Stimulated activated CD4-positive, alpha-beta T cell treated with anti-CD3 and anti-CD28 coated beads, Interleukin-15, amount 100 ng/mL, for 24 hours (primary cell): ENCODE measurements around the gene TBCB.
A peak's percentile ranks its signal among the peaks of the same experiment; 100 is the strongest.
"Not testable (repeated sequence)": the region's sequence is repeated elsewhere in the genome, so short reads cannot be mapped to it uniquely, and the experiment has no call there.

Experiments
- DNase-seq: peaks from one replicate; pipeline ENCODE4 v3.0.0-alpha.2; 2020

Gene TBCB, protein sequence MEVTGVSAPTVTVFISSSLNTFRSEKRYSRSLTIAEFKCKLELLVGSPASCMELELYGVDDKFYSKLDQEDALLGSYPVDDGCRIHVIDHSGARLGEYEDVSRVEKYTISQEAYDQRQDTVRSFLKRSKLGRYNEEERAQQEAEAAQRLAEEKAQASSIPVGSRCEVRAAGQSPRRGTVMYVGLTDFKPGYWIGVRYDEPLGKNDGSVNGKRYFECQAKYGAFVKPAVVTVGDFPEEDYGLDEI

DNA sequence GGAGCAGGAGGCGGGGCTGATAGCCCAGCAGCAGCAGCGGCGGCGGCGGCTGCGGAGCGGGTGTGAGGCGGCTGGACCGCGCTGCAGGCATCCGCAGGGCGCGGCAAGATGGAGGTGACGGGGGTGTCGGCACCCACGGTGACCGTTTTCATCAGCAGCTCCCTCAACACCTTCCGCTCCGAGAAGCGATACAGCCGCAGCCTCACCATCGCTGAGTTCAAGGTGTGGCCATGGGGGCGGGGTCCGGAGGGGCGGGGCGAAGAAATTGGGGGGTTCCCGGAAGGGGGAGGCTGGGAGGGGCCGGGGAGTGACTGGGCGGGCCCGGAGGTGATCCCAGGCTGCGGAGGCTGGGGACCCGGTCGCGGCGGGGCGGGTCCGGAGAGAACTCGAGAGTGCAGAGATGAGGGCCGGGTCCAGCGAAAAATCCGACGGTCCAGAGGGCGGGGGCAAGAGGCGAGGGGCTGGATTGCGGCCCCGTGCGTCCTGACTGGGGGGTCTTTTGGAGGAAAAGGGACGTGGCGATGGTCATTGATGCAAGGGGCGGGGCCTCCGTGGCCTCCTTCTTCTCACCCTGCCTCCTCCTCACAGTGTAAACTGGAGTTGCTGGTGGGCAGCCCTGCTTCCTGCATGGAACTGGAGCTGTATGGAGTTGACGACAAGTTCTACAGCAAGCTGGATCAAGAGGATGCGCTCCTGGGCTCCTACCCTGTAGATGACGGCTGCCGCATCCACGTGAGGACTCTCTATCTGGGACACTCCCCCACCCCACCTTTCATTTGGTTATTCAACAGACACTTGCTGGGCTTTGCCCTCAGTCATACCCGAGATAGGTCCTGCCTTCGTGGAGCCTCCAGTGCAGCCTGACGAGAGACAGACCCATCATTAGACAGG lies at the start of gene TBCB:
Gene TBCB (plus strand): TSS at position 16 of the 891 bp plus-strand sequence. CDS start 93 bp downstream, at position 109.
- DNase-seq = peak; percentile 94

DNA sequence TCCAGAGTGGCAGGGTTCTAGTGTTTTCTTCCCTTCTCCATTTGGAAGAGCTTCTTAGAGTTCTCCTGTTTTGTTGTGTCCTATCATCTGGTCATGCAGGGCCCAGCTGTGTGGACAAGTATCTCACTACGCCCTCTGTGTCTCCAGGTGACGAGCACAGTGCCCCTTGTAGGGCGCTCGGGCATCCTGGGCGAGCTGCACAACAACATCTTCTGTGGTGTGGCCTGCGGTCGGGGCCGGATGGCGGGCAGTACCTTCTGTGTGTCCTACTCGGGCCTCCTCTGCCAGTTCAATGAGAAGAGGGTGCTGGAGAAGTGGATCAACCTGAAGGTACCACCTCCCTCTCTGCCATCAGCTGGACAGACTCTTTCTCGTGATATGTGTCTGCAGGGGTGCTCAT lies 47.6 kb upstream of the TBCB start:
- DNase-seq = no peak

DNA sequence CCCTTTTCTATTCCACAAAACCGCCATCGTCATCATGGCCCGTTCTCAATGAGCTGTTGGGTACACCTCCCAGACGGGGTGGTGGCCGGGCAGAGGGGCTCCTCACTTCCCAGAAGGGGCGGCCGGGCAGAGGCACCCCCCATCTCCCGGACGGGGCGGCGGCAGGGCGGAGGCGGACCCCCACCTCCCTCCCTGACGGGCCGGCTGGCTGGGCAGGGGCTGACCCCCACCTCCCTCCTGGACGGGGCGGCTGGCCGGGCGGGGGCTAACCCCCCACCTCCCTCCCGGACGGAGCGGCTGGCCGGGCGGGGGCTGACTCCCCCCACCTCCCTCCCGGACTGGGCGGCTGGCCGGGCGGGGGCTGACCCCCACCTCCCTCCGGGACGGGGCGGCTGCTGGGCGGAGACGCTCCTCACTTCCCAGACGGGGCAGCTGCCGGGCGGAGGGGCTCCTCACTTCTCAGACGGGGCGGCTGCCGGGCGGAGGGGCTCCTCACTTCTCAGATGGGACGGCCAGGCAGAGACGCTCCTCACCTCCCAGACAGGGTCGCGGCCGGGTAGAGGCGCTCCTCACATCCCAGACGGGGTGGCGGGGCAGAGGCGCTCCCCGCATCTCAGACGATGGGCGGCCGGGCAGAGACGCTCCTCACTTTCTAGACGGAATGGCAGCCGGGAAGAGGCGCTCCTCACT lies 46.3 kb upstream of the TBCB start:
- not testable (repeated sequence) for DNase-seq

DNA sequence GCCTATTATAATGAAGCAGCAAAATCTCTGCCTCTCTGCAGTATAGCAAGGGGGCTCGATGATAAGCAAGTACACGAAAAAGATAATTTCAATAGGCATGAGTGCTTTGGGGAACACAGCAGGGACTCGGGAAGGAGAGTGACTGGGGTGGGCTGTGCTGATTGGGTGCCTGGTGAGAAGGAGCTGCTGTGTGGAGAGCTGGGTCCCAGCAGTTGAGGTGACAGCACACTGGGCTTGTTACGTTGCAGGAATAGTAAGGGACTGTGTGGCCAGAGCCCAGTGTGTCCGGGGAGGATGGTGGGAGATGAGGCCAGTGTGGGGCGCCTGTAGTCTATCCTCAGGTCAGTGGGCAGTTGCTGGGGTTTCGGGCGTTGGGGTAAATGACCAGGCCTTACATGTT lies 43.2 kb upstream of the TBCB start:
- DNase-seq = no peak

DNA sequence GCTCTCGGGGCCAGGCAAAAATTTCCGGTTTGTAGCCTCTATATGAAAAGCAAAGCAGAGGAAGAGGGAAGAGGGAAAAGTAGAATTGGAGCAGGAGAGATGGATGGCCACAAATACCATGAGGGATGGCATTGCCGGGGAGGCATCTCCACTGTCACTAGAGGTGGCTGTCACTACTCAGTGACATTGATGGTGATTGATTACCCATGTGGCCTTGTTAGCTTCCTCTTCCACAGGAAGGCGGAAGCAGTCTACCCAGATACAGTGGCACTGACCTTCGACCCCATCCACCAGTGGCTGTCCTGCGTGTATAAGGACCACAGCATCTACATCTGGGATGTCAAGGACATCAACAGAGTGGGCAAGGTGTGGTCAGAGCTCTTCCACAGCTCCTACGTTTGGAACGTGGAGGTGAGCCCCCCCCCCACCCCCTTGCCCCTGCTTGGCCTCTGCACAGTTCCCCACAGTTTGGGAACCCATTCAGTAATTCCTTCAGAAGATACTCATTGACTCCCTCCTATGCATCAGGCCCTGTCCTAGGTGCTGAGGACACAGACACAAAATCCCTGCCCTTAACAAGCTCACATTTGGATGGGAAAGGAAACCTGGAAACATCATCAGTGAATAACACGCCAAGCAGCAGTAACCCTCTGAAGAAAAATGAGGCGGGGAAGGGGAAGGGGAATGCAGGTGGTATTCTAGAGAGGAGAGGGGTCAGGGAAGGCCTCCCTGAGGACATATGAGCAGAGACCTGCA lies 42.0 kb upstream of the TBCB start:
- DNase-seq = no peak

DNA sequence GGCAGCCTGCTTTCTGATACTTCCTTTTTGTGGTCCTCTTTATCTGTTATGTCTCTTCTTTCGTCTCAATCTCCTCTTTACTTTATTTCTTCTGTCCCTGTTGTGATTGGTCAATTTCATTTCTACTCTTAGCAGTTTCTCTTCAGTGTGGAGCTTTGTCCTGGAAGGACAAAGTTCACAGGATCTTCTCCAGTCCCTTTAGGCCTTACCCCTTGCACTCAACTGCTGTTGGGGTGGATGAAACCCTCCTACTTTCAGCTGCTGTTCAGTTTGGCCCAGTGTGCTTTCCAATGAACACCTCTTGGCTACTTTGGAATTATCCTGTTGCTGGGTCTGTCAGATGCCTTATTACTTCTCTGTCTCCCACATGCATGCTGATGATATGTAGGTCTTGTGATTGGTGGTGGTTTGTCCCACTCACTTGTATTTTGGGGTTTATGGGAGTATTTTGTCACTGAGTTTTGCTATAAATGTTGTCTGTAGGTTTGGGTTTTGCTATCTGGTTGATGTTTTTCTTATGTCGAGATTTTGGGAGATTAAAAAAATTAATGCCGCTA lies 35.8 kb upstream of the TBCB start:
- DNase-seq = no peak

DNA sequence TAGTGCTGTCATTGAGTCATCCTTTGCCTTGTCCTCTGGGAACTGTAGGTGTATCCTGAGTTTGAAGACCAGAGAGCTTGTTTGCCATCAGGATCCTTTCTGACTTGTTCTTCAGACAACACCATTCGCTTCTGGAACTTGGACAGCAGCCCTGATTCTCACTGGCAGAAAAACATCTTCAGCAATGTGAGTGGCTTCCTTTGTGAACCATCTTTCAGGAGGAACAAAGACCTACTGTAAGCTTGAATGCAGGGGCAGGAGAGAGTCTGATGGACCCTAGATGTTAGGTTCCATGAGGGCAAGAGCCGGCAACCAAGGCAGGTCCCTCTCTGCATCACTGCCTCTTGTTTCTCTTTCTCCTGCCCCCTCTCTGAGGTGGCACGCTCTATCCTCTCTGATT lies 33.9 kb upstream of the TBCB start:
- DNase-seq = no peak

DNA sequence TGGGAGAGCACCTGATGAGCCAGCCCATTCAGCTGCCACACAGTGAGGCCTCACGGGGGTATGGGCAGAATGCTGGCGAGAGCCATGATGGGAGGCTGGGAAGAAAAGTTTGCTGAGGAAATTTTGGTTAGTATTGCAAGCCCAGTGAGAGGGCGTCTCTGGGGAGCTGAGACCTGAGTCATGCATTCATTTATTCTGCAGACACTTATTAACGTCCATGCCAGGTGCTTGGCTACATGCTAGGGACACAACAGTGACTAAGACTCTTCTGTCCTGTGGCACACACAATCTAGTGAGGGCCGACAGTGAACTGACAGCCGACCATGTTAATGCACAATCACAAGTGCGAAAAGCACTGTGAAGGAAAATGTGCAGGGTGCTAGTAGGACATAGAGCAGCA lies 33.4 kb upstream of the TBCB start:
- no peak for DNase-seq

DNA sequence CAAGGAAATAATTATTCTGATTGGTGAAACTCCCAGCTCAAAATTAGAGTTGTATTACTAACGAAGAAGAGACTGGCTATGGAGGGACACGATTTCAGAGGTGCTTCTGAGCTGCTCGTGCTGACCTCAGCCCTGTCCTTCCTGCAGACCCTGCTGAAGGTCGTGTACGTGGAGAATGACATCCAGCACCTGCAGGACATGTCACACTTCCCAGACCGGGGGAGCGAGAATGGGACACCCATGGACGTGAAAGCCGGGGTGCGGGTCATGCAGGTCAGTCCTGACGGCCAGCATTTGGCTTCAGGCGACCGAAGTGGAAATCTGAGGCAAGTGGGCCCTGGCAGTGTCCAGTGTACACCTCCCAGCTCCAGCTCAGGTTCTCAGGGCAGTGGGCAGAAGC lies 32.4 kb upstream of the TBCB start:
- no peak for DNase-seq

DNA sequence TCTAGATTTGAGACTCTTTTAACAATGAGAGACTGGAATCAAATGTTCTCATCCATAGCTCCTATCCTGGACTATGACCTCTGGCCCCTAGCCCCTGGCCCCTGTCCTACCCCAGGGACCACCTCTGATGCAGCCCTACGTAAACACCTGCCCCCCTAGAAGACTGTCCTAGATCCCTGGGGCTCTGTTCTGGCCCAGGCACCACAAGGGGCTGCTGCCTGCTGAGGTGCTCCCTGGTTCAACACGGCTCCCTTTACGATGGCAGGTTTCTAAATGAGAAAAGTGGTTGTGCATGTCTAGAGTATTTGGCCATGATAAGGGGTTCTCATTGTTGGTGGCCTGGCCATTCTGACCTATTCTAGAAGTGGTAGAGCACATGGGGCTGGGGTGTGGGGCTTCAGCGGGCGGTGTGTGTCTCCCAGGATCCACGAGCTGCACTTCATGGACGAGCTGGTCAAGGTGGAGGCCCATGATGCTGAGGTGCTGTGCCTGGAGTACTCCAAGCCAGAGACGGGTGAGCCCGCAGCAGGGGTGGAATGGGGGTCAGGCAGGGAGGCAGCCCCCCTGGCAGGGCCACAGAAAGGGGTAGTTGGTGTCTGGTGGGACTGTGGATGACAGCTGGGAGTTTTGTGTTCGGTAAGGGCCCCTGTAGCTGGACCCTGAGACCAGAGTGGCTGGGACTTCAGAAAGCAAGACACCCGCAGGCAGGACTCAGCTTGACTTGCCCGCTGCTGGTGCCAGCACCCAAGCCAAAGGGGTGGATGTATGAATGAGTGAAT lies 30.8 kb upstream of the TBCB start:
- DNase-seq = no peak

DNA sequence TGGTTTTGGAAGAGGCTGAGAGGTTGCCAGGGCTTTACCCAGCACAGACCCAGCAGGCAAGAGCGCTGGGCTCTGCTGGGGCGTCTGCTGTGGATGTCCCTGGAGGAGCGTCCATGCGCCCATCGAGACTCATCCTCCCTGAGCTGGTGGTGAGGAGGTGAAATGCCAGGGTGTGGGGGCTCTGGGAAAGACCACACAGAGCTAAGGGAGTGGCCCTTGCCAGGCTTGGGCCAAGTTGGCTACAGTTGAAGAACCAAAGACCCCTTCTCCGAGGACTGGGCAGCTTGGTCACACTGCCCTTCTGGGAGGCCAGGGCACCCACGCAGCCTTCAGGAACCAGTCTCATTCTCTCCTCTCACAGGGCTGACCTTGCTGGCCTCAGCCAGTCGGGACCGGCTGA lies 28.9 kb upstream of the TBCB start:
- DNase-seq = no peak

DNA sequence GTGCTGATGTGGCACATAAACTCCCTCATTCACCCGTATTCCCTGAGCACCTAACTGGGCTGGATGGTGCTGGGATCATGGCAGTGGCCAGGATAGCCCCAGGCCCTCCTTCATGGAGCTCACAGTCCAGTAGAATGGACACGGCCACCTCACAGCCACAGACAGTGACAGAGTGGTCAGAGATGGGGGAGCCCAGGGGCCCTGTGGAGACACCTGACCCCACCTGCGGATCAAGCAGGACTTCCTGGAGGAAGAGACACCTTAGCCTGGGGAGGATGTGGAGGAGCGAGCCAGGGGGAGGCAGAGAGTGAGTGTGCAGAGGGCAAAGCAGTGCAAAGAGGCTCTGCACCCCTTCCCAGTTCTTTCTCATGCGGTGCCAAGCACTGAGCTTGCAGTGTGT lies 25.4 kb upstream of the TBCB start:
- DNase-seq = no peak

DNA sequence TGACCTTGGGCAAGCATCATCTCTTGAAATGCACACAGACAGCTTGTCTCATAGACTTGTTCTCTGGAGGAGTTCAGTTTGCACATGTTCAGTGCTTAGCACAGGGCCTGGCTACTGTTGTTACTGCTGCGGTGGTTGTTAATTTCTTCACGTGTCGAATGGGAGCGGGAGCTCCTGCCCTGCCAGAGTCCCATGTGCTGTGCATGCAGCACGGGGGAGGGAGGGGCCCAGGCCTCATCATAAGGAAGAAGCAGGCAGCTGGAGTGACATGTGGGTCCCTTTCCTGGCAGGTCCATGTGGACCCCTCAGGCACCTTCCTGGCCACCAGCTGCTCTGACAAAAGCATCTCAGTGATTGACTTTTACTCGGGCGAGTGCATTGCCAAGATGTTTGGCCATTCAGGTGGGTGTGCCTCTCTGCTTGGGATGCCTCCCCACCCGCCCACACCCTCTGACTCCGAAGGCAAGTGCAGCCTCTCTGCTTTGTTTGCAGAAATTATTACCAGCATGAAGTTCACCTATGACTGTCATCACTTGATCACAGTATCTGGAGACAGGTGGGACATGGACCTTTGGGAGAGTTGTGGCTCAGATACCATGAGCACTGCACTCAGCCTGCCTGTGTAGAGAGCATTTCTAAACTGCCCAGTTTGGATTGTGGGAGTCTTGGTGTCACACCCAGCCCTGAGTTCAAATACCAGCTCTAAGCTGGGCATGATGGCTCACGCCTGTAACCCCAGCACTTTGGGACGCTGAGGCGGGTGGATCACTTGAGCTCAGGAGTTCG lies 24.2 kb upstream of the TBCB start:
- no peak for DNase-seq

DNA sequence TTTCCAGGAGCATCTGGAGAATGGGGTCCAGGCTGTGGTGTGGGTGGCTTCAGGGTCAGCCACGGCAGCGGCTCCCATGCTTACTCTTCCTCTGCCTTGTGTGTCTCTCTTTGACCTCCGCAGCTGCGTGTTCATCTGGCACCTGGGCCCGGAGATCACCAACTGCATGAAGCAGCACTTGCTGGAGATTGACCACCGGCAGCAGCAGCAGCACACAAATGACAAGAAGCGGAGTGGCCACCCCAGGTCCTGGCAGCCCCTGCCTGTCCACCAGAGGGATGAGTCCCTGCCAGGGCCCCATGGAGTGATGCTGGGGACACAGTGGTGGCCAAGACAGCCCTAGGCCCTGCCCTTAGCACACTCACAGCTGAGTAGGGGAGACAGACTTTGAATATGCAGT lies 22.7 kb upstream of the TBCB start:
- DNase-seq = no peak

DNA sequence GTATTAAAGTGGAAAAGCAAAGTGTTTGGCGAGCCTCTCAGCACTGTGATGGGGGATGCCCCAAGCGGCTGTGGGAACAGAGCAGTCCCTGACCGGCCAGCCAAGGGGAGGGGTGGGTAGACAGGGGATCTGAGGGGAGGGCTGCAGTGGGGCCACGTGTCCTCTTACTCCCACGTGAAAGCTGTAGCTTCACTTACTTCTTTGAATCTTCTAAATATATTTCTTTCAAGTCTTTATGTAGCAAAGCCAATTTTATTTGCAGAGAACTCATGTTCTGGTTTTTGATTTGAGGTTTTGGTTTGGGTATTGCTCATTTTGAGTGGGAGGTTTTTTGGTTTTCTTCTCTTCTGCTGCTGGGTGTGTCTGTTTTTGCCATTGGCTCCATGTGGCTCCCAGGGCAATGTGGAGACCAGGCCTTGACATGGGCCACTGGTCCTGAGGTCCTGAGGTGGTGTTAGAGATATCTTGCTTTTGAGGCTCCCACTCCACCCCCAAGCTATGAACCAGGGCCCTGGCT lies 22.1 kb upstream of the TBCB start:
- peak; percentile 44 for DNase-seq

DNA sequence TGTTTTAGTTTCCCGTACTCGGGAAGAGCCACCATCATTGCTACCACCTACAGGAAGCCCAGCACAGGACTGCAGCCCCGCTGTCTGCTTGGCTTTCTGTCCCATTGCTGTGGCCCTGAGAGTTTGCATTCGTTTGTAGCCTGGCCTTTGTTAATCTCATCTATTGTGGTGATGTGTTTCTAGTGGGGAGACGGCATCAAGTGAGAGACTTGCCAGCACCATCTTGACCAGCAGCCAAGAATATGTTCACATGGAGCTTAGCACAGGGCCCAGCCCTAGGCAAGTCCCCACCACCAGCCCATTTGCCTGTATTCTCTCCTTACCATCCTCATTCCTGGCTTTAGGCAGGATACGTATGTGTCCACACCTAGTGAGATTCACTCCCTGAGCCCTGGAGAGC lies 21.6 kb upstream of the TBCB start:
- DNase-seq = no peak

DNA sequence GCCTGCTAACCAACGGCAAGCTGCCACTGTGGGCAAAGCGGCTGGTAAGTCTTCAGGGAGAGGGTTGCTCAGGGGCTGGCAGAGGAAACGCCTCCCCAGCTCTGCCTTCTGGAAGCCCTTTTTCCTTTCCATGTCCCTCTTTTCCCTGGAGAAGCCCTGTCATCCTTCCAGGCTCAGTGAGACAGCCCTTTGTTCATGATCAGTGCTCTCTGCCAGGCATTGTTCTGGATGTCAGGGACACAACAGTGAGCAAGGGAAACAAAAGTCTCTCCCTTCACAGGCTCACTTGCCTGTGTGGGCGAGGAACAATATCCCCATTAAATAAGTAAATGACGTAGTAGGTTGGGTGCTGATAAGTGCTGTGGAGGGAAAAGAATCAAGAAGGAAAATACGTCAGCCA lies 18.2 kb upstream of the TBCB start:
- DNase-seq = no peak

DNA sequence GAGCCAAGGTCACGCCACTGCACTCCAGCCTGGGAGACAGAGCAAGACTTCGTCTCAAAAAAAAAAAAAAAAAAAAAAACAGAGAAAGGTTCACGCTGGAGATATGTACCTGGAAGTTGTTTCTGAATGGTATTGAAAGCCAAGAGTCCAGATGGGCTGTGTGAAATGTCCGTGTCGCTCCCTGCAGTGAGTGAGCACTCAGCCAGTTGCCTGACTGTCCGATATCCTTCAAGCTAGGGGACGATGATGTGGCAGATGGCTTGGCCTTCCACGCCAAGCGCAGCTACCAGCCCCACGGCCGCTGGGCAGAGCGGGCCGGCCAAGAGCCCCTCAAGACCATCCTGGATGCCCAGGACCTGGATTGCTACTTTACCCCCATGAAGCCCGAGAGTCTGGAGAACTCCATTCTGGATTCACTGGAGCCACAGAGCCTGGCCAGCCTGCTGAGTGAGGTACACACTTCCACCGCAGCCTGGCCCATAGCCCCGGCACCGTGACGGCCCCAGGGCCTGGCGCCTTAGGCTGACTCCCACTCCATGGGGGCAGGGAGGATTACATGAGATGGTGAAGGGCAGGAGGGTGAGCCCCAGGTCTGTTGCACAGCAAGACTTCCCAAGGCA lies 16.0 kb upstream of the TBCB start:
- no peak for DNase-seq

DNA sequence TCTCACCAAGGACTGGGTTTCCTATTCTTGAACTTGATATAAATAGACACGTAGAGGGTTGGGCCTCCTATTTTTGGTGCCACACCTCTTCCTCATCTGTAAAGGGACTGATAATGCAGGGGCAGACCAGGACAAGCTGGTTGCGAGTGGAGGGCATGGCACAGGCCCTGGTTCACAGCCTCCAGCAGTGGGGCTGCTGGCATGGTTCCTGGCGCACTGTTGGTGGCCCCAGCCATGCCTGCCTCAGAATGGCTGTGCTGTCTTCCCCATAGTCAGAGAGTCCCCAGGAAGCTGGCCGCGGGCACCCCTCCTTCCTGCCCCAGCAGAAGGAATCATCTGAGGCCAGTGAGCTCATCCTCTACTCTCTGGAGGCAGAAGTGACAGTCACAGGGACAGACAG lies 14.8 kb upstream of the TBCB start:
- DNase-seq = no peak

DNA sequence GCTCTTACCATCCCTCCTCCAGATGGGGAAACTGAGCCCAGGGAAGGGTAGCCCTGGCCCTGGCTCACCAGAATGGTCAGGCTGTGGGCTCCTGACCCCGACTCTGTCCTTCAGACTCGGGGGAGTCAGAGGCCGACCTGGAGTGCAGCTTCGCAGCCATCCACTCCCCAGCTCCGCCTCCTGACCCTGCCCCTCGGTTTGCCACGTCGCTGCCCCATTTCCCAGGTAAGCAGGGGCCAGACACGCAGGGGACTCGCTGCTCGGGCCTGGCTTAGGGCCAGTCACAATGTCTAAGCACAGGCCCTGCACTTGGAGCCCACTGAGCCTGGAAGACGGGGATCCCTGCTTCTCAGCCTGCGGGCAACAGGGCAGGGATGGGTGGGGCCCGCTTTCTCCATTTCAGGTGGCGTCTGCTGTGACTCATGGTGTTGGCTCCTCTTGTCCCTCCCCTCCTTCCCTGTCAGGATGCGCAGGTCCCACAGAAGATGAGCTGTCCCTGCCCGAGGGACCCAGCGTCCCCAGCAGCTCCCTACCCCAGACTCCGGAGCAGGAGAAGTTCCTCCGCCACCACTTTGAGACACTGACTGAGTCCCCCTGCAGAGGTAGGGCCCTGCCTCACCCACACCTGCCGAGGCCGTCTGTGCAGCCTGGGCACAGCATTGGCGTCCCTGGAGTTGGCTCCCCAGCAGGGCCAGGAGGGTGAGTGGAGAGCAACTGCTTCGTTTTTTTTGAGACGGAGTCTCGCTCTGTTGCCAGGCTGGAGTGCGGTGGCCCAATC lies 13.5 kb upstream of the TBCB start:
- no peak for DNase-seq
